A673 (cell line): ENCODE results near the gene FLT4.

Source experiments
- EZH2 ChIP-seq: fragments of 200-600 bp; sonication (generic); IDR thresholded peaks from 2 replicates; pipeline ENCODE4 v1.6.1; 2017; ENCODE audit warnings: borderline replicate concordance, low read depth, mild to moderate bottlenecking, mixed read lengths, antibody characterized with exemption, low read length; ENCODE audit not compliant: poor library complexity, severe bottlenecking
- TF ChIP-seq, protein P1 (sequence below): fragments of 300-800, 200-600 bp; sonication (generic); conservative IDR thresholded peaks from 2 replicates; pipeline ENCODE4 v1.5.1; 2017; ENCODE audit warnings: low read depth, mild to moderate bottlenecking, antibody characterized with exemption, low read length, moderate library complexity, mixed read lengths

DNA sequence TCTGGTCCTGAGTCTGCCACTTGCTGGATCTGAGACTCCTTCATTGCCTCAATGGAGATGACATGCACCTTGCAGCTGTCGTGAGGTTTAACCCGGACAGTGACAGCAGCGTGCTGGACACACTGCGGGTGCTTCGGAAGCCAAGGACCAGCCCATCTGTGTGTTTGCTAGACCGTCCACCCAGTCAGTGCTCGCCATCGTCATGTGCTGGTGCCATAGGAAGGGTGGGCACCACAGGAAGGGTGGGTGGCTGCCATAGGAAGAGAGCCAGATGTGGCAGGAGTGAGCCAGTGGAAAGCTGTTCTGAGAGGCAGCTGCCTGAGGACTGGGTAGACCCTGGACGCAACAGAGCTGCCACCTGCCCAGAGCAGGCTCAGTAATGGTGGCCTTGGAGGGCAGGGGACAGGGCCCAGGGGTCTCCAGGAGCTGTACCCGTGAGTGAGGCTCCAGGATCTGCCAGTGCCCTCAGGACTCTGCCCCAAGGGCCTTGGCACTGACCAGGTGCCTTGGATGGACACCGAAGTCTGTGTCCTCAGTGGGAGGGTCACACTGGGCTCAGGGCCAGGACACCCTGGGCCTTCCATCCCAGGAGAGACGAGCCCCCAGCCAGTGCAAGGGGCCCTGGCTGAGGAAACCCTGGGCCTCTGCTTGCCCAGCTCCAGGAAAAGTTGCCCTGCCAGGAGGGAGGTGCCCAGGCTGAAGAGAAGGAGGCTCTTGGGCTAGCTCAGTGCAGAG is 21.8 kb downstream of the FLT4 start:
- TF ChIP-seq, protein P1, sequence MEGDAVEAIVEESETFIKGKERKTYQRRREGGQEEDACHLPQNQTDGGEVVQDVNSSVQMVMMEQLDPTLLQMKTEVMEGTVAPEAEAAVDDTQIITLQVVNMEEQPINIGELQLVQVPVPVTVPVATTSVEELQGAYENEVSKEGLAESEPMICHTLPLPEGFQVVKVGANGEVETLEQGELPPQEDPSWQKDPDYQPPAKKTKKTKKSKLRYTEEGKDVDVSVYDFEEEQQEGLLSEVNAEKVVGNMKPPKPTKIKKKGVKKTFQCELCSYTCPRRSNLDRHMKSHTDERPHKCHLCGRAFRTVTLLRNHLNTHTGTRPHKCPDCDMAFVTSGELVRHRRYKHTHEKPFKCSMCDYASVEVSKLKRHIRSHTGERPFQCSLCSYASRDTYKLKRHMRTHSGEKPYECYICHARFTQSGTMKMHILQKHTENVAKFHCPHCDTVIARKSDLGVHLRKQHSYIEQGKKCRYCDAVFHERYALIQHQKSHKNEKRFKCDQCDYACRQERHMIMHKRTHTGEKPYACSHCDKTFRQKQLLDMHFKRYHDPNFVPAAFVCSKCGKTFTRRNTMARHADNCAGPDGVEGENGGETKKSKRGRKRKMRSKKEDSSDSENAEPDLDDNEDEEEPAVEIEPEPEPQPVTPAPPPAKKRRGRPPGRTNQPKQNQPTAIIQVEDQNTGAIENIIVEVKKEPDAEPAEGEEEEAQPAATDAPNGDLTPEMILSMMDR: no peak
- TF ChIP-seq EZH2: no peak
